ENCODE measurements around the gene TNS3. TPM values are rescaled to one million over a fixed set of nuclear protein-coding genes. Genes with fewer than 3 reads are reported as not detected.

TNS3 gene
- total and polyA plus RNA-seq, 2 of the 13 experiments (the other 11 are each of a cell fraction or from before 2014, with no cell fraction given): 52.9 to 55.7 TPM

DNA sequence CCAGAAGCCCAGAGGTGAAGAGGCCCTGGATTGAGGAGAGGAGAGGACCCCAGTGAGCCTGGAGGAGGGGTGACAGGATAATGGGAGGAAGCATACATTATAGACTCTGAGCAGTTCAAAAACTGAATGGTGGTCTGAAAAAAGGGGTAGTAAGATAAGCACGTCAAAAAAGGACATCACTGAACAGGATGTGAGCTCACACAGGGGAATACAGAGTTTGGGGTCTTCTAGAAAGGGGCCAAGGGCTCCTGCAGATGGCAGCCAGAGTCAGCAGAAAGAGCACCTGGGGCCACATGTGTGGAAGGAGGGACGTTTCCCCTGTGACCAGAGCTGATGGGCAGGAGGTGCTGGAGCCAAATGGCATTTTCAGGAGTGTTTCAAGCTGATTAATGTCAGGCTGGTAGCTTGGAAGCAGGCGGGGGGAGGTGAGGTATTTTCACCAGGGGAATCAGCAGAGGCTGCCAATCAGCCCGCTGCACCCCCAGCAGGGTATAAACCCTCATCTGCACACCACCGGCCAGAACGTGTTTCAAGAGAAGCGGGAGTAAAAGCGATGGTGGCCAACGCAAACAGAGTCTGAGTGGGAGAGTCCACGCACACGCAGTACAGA, 85.8 kb downstream of the TNS3 start:
- peaks cover 68% of the 10 kb centered on the region for H3K4me1 ChIP-seq (ENCODE audit: insufficient read depth, low read length)
- POLR2A ChIA-PET: interaction anchor here (1.3 kb wide), 1 partner anchor 80 kb away, joined by 3 read pairs; no protein-coding TSS in a partner anchor
- intact Hi-C loops (cut with micrococcal nuclease; ENCODE audit: unreplicated experiment) (no loop called here), in situ Hi-C loops (cut with HindIII; ENCODE audit: extremely low pct_ligation_motif_present, low pct_unique_long_range_greater_than_20kb) (no loop called here)
- TF ChIP-seq TCF7L2 (IDR thresholded peaks at IDR 0.05; ENCODE audit: low read depth, low read length) (no peak), GATAD1 (CRISPR knock-in tag; IDR thresholded peaks at IDR 0.05) (no peak), PTBP1 (IDR thresholded peaks at IDR 0.05; ENCODE audit: low read depth, low read length, poor library complexity, severe bottlenecking) (no peak), TBX3 (IDR thresholded peaks at IDR 0.05; ENCODE audit: borderline replicate concordance) (no peak), SNAI1 (CRISPR knock-in tag; IDR thresholded peaks at IDR 0.05; ENCODE audit: borderline replicate concordance) (no peak), CHD4 (IDR thresholded peaks at IDR 0.05; ENCODE audit: borderline replicate concordance, low read length) (no peak), DPF2 (CRISPR knock-in tag; IDR thresholded peaks at IDR 0.05; ENCODE audit: borderline replicate concordance, low read depth) (no peak), CCDC6 (CRISPR knock-in tag; IDR thresholded peaks at IDR 0.05) (no peak), KDM5B (CRISPR knock-in tag; IDR thresholded peaks at IDR 0.05; ENCODE audit: borderline replicate concordance) (no peak), ZMAT3 (CRISPR knock-in tag; conservative IDR thresholded peaks at IDR 0.05) (no peak), FOXM1 (CRISPR knock-in tag; IDR thresholded peaks at IDR 0.05) (no peak)
- TF ChIP-seq, protein P1, sequence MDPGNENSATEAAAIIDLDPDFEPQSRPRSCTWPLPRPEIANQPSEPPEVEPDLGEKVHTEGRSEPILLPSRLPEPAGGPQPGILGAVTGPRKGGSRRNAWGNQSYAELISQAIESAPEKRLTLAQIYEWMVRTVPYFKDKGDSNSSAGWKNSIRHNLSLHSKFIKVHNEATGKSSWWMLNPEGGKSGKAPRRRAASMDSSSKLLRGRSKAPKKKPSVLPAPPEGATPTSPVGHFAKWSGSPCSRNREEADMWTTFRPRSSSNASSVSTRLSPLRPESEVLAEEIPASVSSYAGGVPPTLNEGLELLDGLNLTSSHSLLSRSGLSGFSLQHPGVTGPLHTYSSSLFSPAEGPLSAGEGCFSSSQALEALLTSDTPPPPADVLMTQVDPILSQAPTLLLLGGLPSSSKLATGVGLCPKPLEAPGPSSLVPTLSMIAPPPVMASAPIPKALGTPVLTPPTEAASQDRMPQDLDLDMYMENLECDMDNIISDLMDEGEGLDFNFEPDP (CRISPR knock-in tag; conservative IDR thresholded peaks at IDR 0.05): no peak
- TF ChIP-seq, protein P2, sequence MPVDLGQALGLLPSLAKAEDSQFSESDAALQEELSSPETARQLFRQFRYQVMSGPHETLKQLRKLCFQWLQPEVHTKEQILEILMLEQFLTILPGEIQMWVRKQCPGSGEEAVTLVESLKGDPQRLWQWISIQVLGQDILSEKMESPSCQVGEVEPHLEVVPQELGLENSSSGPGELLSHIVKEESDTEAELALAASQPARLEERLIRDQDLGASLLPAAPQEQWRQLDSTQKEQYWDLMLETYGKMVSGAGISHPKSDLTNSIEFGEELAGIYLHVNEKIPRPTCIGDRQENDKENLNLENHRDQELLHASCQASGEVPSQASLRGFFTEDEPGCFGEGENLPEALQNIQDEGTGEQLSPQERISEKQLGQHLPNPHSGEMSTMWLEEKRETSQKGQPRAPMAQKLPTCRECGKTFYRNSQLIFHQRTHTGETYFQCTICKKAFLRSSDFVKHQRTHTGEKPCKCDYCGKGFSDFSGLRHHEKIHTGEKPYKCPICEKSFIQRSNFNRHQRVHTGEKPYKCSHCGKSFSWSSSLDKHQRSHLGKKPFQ (CRISPR knock-in tag; IDR thresholded peaks at IDR 0.05; ENCODE audit: insufficient replicate concordance): no peak
- TF ChIP-seq, protein P3, sequence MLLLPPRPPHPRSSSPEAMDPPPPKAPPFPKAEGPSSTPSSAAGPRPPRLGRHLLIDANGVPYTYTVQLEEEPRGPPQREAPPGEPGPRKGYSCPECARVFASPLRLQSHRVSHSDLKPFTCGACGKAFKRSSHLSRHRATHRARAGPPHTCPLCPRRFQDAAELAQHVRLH (CRISPR knock-in tag; IDR thresholded peaks at IDR 0.05; ENCODE audit: borderline replicate concordance, low read depth): no peak
- no peak overlapping the region for H3K4me3 ChIP-seq (replicated peaks in 1 of 3; ENCODE audit: insufficient read depth in 1 of 3, low read depth in 2 of 3, low read length in 3 of 3)
- no peaks in the 10 kb centered on the region for H3K27me3 ChIP-seq (ENCODE audit: control insufficient read depth in 1 of 2, insufficient read depth in 2 of 2, low read length in 2 of 2)
- H3K79me2 ChIP-seq (ENCODE audit: insufficient read depth, low read length): peaks cover 86% of the 10 kb centered on the region
- H3K36me3 ChIP-seq (replicated peaks in 1 of 2; ENCODE audit: control insufficient read depth in 1 of 2, insufficient read depth in 2 of 2, low read length in 2 of 2): peaks cover 13 to 38% of the 10 kb centered on the region in 2 experiments
- BruUV-seq (replicated peaks): no TSS peak
- H2AFZ ChIP-seq (ENCODE audit: low read length): no peak overlapping the region
- H3K9me3 ChIP-seq (ENCODE audit: low read length): no peaks in the 10 kb centered on the region
- CTCF ChIA-PET (ENCODE audit: low intra/inter-chr PET ratio, low total read pairs): no interaction called here
- FAIRE-seq: no peak
- H3K4me2 ChIP-seq (ENCODE audit: low read depth, low read length): no peak overlapping the region
- 95% methylated on average over 10 of the region's 11 CpGs for WGBS (ENCODE audit: low lambda C conversion rate)
- peaks cover 50% of the 10 kb centered on the region for H4K20me1 ChIP-seq (ENCODE audit: insufficient read depth, low read length)
- no peak for DNase-seq (ENCODE audit: low spot score)
- no peak overlapping the region for H3K27ac ChIP-seq (ENCODE audit: extremely low read length, insufficient read depth, low read length)
- H3K9ac ChIP-seq (ENCODE audit: insufficient read depth, low read depth, low read length): no peak overlapping the region
- ATAC-seq: no peak

All from HepG2 (cell line).